ENCODE results near the gene ALDH1B1. TPM values are rescaled to one million over a fixed set of nuclear protein-coding genes. Genes with fewer than 3 reads are reported as not detected.

Gene ALDH1B1
- total RNA-seq, 6 donors from 2014 or later, result 2.1 to 18.0 (median 8.5) TPM

DNA sequence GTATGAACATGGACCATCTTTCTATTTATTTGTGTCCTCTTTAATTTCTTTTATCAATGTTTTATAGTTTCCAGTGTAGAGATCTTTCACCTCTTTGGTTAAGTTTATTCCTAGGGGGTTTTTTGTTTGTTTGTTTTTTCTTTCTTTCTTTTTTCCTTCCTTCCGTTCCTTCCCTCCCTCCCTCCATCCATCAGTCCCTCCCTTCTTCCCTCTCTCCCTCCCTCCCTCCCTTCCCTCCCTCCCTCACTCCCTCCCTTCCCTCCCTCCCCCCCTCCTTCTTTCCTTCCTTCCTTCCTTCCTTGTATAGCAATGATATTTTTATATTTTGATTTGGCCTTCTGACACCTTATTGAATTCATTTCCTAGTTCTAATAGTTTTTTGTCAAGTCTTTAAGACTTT, 55.2 kb downstream of the ALDH1B1 start:
- TF ChIP-seq POLR2AphosphoS5 (IDR thresholded peaks at IDR 0.05) (no peak), CTCF (IDR thresholded peaks at IDR 0.05) (no peak), POLR2A (IDR thresholded peaks at IDR 0.05) (no peak), EP300 (IDR thresholded peaks at IDR 0.05) (no peak)
- Histone ChIP-seq H3K4me1 (no peaks in the 10 kb centered on the region), H3K36me3 (no peaks in the 10 kb centered on the region), H3K27me3 (no peaks in the 10 kb centered on the region), H3K9me3 (peaks cover 0 to 3% (median 1%) of the 10 kb centered on the region in 4 donors), H3K27ac (no peak overlapping the region), H3K4me3 (no peak overlapping the region)
- 50 to 63% methylated on average over 1 of the region's 1 CpG for WGBS, 2 donors
- ATAC-seq (ENCODE audit: low FRiP score in 2 of 2), result no peak
- no peak for DNase-seq

Other genes starting within 250 kb of the ALDH1B1 start
- gene IGFBPL1, start 31.8 kb downstream of the ALDH1B1 start, total RNA-seq, result 1 to 10 TPM in 2 of 6 donors, under 1 TPM in 1, not detected in 3; 0.66 to 2.6 (median 1.4) TPM
- gene ANKRD18A, start 227.9 kb downstream of the ALDH1B1 start, total RNA-seq, result 10 to 100 TPM in 2 of 6 donors, 1 to 10 TPM in 2, under 1 TPM in 2; 0.67 to 14.4 (median 1.8) TPM

All from upper lobe of left lung (tissue), 6 donors.